Fibroblast of lung (primary cell): Measurements from ENCODE around the gene TMPRSS2. TPM values are rescaled to one million over a fixed set of nuclear protein-coding genes. Genes with fewer than 3 reads are reported as not detected.
"Not testable (repeated sequence)": the region's sequence is repeated elsewhere in the genome, so short reads cannot be mapped to it uniquely, and the experiment has no call there.

Experiments
- DNase-seq, 2 donors: peaks; one replicate each; pipeline versions ENCODE4 v3.0.0 to v3.0.0-alpha.2; 2010; ENCODE audit warnings: low read depth in 2 of 2
- H2AFZ ChIP-seq: 2 replicates; pipeline ENCODE4 v1.5.1; 2012; ENCODE audit warnings: low read length, control low read depth, inconsistent platforms
- H3K27ac ChIP-seq: 2 replicates; pipeline ENCODE4 v1.5.1; 2011; ENCODE audit warnings: low read length, control low read depth; ENCODE audit not compliant: insufficient read depth
- H3K27me3 ChIP-seq: 2 replicates; pipeline ENCODE4 v1.5.1; 2011; ENCODE audit warnings: mild to moderate bottlenecking, low read length; ENCODE audit not compliant: control insufficient read depth, insufficient read depth
- H3K36me3 ChIP-seq: 2 replicates; pipeline ENCODE4 v1.5.1; 2011; ENCODE audit warnings: low read length; ENCODE audit not compliant: control insufficient read depth, insufficient read depth
- H3K4me1 ChIP-seq: 2 replicates; pipeline ENCODE4 v1.5.1; 2011; ENCODE audit warnings: low read length; ENCODE audit not compliant: control insufficient read depth, insufficient read depth; ENCODE audit errors: extremely low read depth
- H3K4me2 ChIP-seq: 2 replicates; pipeline ENCODE4 v1.5.1; 2011; ENCODE audit warnings: low read length, control low read depth; ENCODE audit not compliant: insufficient read depth; ENCODE audit errors: extremely low read depth
- H3K4me3 ChIP-seq, 4 experiments: fragments of 200-600 bp in 1 of 4; sonication (generic) in 1 of 4; replicated peaks in 1 of 4; 2 replicates each; pipeline ENCODE4 v1.5.1; 2011 to 2016; ENCODE audit warnings: low read length in 4 of 4, low read depth in 3 of 4, mild to moderate bottlenecking in 3 of 4, control low read depth in 2 of 4, inconsistent platforms in 1 of 4, mixed read lengths in 1 of 4; ENCODE audit not compliant: insufficient read depth in 1 of 4; ENCODE audit errors: control extremely low read depth in 1 of 4
- H3K79me2 ChIP-seq: 2 replicates; pipeline ENCODE4 v1.5.1; 2012; ENCODE audit warnings: mild to moderate bottlenecking, low read length, inconsistent platforms; ENCODE audit not compliant: control insufficient read depth, insufficient read depth
- H3K9ac ChIP-seq: 2 replicates; pipeline ENCODE4 v1.5.1; 2011; ENCODE audit warnings: mild to moderate bottlenecking, low read length, control low read depth; ENCODE audit not compliant: insufficient read depth
- H3K9me3 ChIP-seq: 2 replicates; pipeline ENCODE4 v1.5.1; 2012; ENCODE audit warnings: low read depth, low read length; ENCODE audit not compliant: control insufficient read depth, insufficient read depth
- H4K20me1 ChIP-seq: 2 replicates; pipeline ENCODE4 v1.5.1; 2011; ENCODE audit warnings: low read length; ENCODE audit not compliant: control insufficient read depth, insufficient read depth; ENCODE audit errors: extremely low read depth
- EZH2 ChIP-seq: IDR thresholded peaks from 2 replicates; pipeline ENCODE4 v1.5.1; 2012; ENCODE audit warnings: low read length, control low read depth, mild to moderate bottlenecking; ENCODE audit errors: missing control alignments
- polyA plus RNA-seq, 2 donors: library from polyadenylated mRNA; depleted of rRNA in 1 of 2; stranded (reverse) in 1 of 2; unstranded in 1 of 2; fragments of >200 nt; gene quantifications; 2 replicates each; pipeline ENCODE4 v1.2.1, GENCODE V29; 2011 to 2012; ENCODE audit warnings: missing spikeins in 1 of 2
- total RNA-seq: library from RNA; depleted of rRNA; stranded (reverse); fragments of >200 nt; gene quantifications from 2 replicates; pipeline ENCODE4 v1.2.1, GENCODE V29; 2014
- TF ChIP-seq, protein P1 (sequence below), 2 donors: IDR thresholded peaks in 1 of 2; conservative IDR thresholded peaks in 1 of 2; 1 replicate in 1 of 2; 2 replicates in 1 of 2; pipeline ENCODE4 v1.5.1; 2011 to 2012; ENCODE audit warnings: low read length in 2 of 2, control low read depth in 1 of 2, inconsistent platforms in 1 of 2, low read depth in 1 of 2, mild to moderate bottlenecking in 1 of 2

The TMPRSS2 gene
- total and polyA plus RNA-seq, 2 donors (not counting 1 experiment from before 2014, with no cell fraction given): 0.17 TPM; not detected in 1

GRCh38 chr21:41418956-41419680 is 88.8 kb downstream of the TMPRSS2 start:
- no peak overlapping the region for H3K9ac ChIP-seq
- H3K27ac ChIP-seq: no peak overlapping the region
- no peaks in the 10 kb centered on the region for H3K79me2 ChIP-seq
- H3K36me3 ChIP-seq: no peaks in the 10 kb centered on the region
- H3K9me3 ChIP-seq: no peaks in the 10 kb centered on the region
- TF ChIP-seq, protein P1, sequence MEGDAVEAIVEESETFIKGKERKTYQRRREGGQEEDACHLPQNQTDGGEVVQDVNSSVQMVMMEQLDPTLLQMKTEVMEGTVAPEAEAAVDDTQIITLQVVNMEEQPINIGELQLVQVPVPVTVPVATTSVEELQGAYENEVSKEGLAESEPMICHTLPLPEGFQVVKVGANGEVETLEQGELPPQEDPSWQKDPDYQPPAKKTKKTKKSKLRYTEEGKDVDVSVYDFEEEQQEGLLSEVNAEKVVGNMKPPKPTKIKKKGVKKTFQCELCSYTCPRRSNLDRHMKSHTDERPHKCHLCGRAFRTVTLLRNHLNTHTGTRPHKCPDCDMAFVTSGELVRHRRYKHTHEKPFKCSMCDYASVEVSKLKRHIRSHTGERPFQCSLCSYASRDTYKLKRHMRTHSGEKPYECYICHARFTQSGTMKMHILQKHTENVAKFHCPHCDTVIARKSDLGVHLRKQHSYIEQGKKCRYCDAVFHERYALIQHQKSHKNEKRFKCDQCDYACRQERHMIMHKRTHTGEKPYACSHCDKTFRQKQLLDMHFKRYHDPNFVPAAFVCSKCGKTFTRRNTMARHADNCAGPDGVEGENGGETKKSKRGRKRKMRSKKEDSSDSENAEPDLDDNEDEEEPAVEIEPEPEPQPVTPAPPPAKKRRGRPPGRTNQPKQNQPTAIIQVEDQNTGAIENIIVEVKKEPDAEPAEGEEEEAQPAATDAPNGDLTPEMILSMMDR (conservative IDR thresholded peaks at IDR 0.05 in 1 of 2, IDR thresholded peaks at IDR 0.05 in 1 of 2; ENCODE audit: low read depth in 1 of 2, low read length in 2 of 2): no peak
- no peak for TF ChIP-seq EZH2
- no peak for DNase-seq
- H3K4me1 ChIP-seq: no peaks in the 10 kb centered on the region
- H3K4me3 ChIP-seq: no peak overlapping the region
- no peaks in the 10 kb centered on the region for H3K27me3 ChIP-seq
- H2AFZ ChIP-seq: no peak overlapping the region
- no peak overlapping the region for H3K4me2 ChIP-seq
- H4K20me1 ChIP-seq: no peaks in the 10 kb centered on the region

DNA sequence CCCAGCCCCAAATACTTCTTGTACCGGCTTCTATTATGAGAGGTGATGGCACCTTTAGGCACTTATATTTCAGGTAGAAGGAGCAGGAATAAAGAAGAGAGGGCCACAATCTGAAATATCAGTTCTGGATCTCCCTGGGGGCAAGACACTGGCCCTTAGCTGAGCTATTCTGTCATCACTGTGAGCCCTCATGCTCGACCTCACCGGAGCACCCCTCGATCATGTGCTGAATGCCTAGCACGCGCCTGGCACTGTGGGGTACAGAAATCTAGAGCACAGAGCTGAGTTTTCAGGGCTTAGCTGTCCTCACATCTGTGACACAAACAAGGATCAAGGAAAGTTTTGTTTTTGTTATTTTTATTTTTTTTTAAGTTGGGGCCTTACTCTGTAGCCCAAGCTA is 89.6 kb downstream of the TMPRSS2 start:
- H3K4me1 ChIP-seq: no peaks in the 10 kb centered on the region
- no peak overlapping the region for H3K4me3 ChIP-seq
- no peak overlapping the region for H3K4me2 ChIP-seq
- no peak overlapping the region for H3K9ac ChIP-seq
- no peaks in the 10 kb centered on the region for H3K27me3 ChIP-seq
- DNase-seq: no peak
- no peaks in the 10 kb centered on the region for H3K9me3 ChIP-seq
- H3K27ac ChIP-seq: no peak overlapping the region
- no peaks in the 10 kb centered on the region for H3K36me3 ChIP-seq
- H3K79me2 ChIP-seq: no peaks in the 10 kb centered on the region
- TF ChIP-seq, protein P1 (conservative IDR thresholded peaks at IDR 0.05 in 1 of 2, IDR thresholded peaks at IDR 0.05 in 1 of 2; ENCODE audit: low read depth in 1 of 2, low read length in 2 of 2): no peak
- no peak for TF ChIP-seq EZH2
- no peaks in the 10 kb centered on the region for H4K20me1 ChIP-seq
- H2AFZ ChIP-seq: no peak overlapping the region

DNA sequence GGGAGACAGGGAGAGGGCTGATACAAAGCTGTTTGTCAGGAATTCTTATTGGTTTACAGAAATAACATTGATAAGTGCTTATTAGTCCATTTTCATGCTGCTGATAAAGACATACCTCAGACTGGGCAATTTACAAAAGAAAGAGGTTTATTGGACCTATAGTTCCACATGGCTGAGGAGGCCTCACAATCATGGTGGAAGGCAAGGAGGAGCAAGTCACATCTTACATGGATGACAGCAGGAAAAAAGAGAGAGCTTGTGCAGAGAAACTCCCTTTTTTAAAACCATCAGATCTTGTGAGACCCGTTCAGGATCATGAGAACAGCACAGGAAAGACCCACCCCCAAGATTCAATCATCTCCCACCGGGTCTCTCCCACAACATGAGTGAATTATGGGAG is 90.5 kb downstream of the TMPRSS2 start:
- not testable (repeated sequence) for H3K27me3 ChIP-seq, H3K4me1 ChIP-seq, H3K79me2 ChIP-seq, H4K20me1 ChIP-seq, H3K4me3 ChIP-seq, H3K4me2 ChIP-seq, H3K9ac ChIP-seq, DNase-seq, H3K36me3 ChIP-seq, H2AFZ ChIP-seq, H3K9me3 ChIP-seq, H3K27ac ChIP-seq

Other genes starting within 250 kb of the TMPRSS2 start
- not detected in 2 replicates for gene FAM3B, start 191.4 kb downstream of the TMPRSS2 start, total RNA-seq
- not detected in 2 replicates for gene FAM3B, start 191.4 kb downstream of the TMPRSS2 start, polyA plus RNA-seq
- gene MX2, start 146.1 kb downstream of the TMPRSS2 start, total RNA-seq: 3.6 and 5.4 TPM in 2 replicates
- 0.45 and 2.0 TPM in 2 replicates for gene MX2, start 146.1 kb downstream of the TMPRSS2 start, polyA plus RNA-seq
- gene MX1, start 81.9 kb downstream of the TMPRSS2 start, total RNA-seq: 17.5 and 35.7 TPM in 2 replicates
- gene MX1, start 81.9 kb downstream of the TMPRSS2 start, polyA plus RNA-seq: 1.6 and 10.3 TPM in 2 replicates